Left lung (tissue), 10 donors: Measurements from ENCODE around the gene OLA1. TPM values are rescaled to one million over a fixed set of nuclear protein-coding genes. Genes with fewer than 3 reads are reported as not detected.

Experiments used
- ATAC-seq: fragments of 200-7000 bp; cut with Tn5 transposase; one replicate; pipeline ENCODE4 v1.9.1; 2020; ENCODE audit warnings: moderate library complexity
- DNase-seq, 4 donors: peaks; one replicate each; pipeline ENCODE4 v3.0.0-alpha.2; 2013 to 2020
- H3K27ac ChIP-seq, 2 donors: fragments of 200-600 bp; sonication (generic) in 1 of 2; one replicate each; pipeline versions ENCODE4 v1.5.0 to v1.8.0; 2020 to 2021
- H3K27me3 ChIP-seq, 2 donors: fragments of 200-600 bp; sonication (generic) in 1 of 2; one replicate each; pipeline versions ENCODE4 v1.5.0 to v1.8.0; 2020 to 2021
- H3K36me3 ChIP-seq, 2 donors: fragments of 200-600 bp; sonication (generic) in 1 of 2; one replicate each; pipeline versions ENCODE4 v1.5.0 to v1.8.0; 2020 to 2021
- H3K4me1 ChIP-seq, 2 donors: fragments of 200-600 bp; one replicate each; pipeline ENCODE4 v1.8.0; 2021
- H3K4me3 ChIP-seq, 2 donors: fragments of 200-600 bp; sonication (generic) in 1 of 2; one replicate each; pipeline versions ENCODE4 v1.5.0 to v1.8.0; 2020 to 2021; ENCODE audit warnings: mild to moderate bottlenecking in 1 of 2
- H3K9me3 ChIP-seq, 2 donors: fragments of 200-600 bp; sonication (generic) in 1 of 2; one replicate each; pipeline versions ENCODE4 v1.5.0 to v1.8.0; 2020 to 2021
- intact Hi-C, 2 donors: fragments of 100-400 bp; cut with DNase I; formaldehyde crosslinking; loops; one replicate each; pipeline versions ENCODE4 v1.11.2 to v1.14.2; 2022
- polyA plus RNA-seq, 6 donors: library from polyadenylated mRNA; unstranded; fragments of 120-200 nt; gene quantifications; one replicate each; pipeline ENCODE4 v1.2.1, GENCODE V29; 2013; ENCODE audit not compliant: insufficient read length in 6 of 6
- total RNA-seq, 2 donors: library from RNA; stranded (reverse); fragmentation: NEBNext Ultra II Directional; extraction: Animal tissue kit (Norgen Biotek cat#: 25700); gene quantifications; one replicate each; pipeline ENCODE4 v1.2.1, GENCODE V29; 2021
- TF ChIP-seq, protein P1 (sequence below), 2 donors: fragments of 200-600 bp; sonication (generic) in 1 of 2; IDR thresholded peaks; one replicate each; pipeline versions ENCODE4 v1.5.0 to v1.8.0; 2021; ENCODE audit warnings: antibody characterized with exemption in 2 of 2
- donor health status: DM: no; HTN: yes; CAD: no.
- donor health status: DM: no; HTN: no; CAD: no.

OLA1 gene
- total and polyA plus RNA-seq, 8 donors = 66.3 to 130 (median 112) TPM

DNA sequence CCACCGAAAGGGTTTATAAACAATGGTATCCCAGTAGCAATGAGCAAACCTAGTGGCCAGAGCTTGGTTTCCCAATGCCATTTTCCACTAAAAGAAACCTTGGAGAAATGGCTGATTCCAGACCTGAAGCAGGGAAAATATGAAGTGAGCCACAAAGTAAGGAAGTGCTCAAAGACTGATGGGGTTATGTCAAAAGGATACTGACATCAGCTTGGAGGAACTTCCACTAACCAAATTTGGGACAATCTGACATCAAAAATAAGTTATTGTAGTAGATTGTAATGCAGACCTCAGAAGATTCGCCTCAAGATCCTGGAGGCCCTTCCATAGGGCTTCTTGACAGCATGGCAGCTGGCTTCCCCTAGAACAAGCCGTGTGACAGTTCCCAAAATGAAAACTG is 203.8 kb downstream of the OLA1 start:
- intact Hi-C loops = no loop called here
- H3K36me3 ChIP-seq = no peaks in the 10 kb centered on the region
- H3K27ac ChIP-seq = no peak overlapping the region
- peaks cover 0 to 9% of the 10 kb centered on the region in 2 donors for H3K4me1 ChIP-seq
- H3K4me3 ChIP-seq = no peak overlapping the region
- TF ChIP-seq, protein P1, sequence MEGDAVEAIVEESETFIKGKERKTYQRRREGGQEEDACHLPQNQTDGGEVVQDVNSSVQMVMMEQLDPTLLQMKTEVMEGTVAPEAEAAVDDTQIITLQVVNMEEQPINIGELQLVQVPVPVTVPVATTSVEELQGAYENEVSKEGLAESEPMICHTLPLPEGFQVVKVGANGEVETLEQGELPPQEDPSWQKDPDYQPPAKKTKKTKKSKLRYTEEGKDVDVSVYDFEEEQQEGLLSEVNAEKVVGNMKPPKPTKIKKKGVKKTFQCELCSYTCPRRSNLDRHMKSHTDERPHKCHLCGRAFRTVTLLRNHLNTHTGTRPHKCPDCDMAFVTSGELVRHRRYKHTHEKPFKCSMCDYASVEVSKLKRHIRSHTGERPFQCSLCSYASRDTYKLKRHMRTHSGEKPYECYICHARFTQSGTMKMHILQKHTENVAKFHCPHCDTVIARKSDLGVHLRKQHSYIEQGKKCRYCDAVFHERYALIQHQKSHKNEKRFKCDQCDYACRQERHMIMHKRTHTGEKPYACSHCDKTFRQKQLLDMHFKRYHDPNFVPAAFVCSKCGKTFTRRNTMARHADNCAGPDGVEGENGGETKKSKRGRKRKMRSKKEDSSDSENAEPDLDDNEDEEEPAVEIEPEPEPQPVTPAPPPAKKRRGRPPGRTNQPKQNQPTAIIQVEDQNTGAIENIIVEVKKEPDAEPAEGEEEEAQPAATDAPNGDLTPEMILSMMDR (IDR thresholded peaks at IDR 0.05) = no peak
- DNase-seq = no peak
- no peaks in the 10 kb centered on the region for H3K9me3 ChIP-seq
- no peaks in the 10 kb centered on the region for H3K27me3 ChIP-seq
- ATAC-seq = no peak

DNA sequence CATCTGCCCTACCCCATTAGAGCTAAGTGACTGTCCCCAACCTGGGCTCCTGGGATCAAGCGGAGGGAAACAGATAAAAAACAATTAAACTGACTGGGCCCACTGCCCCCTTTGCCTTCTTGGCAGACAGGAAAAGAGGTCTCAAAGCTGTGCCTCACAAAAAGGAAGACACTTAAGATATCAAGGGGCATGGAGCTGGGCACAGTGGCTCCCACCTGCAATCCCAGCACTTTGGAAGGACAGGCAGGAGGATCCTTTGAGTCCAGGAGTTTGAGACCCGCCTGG is 208.0 kb downstream of the OLA1 start:
- no peak overlapping the region for H3K4me3 ChIP-seq
- H3K36me3 ChIP-seq = no peaks in the 10 kb centered on the region
- H3K27ac ChIP-seq = no peak overlapping the region
- no peaks in the 10 kb centered on the region for H3K27me3 ChIP-seq
- H3K9me3 ChIP-seq = no peaks in the 10 kb centered on the region
- intact Hi-C loops = no loop called here
- ATAC-seq = no peak
- TF ChIP-seq, protein P1 (IDR thresholded peaks at IDR 0.05) = no peak
- peaks cover 0 to 43% of the 10 kb centered on the region in 2 donors for H3K4me1 ChIP-seq
- DNase-seq = no peak

DNA sequence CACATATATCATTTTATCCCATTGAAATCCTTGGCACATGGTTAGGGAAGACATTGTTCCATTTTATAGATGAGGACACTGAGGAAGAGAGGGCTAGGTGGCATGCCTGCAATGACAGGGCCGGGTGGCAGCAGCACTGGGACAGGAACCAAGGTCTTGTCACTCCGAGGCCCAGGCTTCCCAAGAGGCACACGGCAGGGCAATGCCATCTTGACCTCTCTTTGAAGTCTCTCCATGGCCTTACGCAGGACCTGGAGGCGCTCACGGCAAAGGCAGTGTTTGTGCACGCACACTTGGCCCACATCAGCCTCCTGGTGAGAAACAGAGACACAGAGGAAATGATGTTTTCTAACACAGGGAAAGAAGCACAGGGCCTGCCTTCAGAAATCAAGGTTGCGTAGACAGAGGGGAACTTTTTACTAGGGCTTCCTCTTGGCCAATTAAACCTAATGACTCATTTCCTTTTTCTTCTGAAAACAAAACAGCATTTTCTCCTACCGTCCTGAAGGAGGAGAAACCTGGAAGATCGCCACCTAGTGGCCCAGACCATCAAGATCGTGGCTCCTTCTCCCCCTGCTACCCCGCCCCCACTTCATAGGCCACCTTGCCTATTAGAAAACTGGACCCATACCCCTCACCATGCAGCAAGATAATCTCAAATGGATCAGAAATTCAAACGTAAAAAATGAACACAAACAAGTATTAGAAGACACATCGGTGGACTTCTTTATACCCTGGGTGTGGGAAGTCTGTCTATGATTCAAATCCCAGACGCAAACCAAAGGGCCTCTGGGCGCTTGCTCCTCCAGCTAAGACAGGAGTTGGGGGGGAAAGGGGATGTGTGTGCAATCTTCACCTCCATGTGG is 208.5 kb downstream of the OLA1 start:
- Histone ChIP-seq H3K27me3 (no peaks in the 10 kb centered on the region), H3K4me1 (peaks cover 0 to 46% of the 10 kb centered on the region in 2 donors), H3K36me3 (no peaks in the 10 kb centered on the region), H3K9me3 (no peaks in the 10 kb centered on the region), H3K4me3 (no peak overlapping the region), H3K27ac (peak overlapping the region; percentile 85 to 93)
- intact Hi-C loops = no loop called here
- TF ChIP-seq, protein P1 (IDR thresholded peaks at IDR 0.05) = peak; percentile 78 to 90
- ATAC-seq (peak; percentile 95), DNase-seq (peak; percentile 83 to 94 (median 88))

DNA sequence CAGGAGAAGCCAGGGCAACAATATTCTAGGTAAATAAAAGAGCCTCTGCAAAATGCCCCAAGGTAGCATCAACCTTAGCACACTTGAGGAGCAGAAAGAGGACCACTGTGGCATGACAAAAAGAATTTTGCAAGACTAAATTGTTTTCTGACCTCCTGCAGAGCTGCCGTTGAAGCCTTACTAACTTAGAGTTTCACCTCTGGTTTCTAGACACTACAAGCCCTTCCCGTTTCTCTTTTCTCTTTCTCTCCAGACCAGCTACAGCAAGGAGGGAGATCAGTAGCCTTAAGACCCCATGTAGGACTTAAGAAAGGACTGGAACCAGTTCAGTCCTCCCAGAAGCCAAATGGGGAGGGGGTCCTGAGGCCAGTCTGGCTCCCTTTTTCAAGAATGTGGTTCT is 209.9 kb downstream of the OLA1 start:
- TF ChIP-seq, protein P1 (IDR thresholded peaks at IDR 0.05) = no peak
- Histone ChIP-seq H3K36me3 (no peaks in the 10 kb centered on the region), H3K27me3 (no peaks in the 10 kb centered on the region), H3K4me3 (no peak overlapping the region), H3K9me3 (no peaks in the 10 kb centered on the region), H3K27ac (peak overlapping the region in 1 of 2 donors; percentile 93), H3K4me1 (peaks cover 0 to 46% of the 10 kb centered on the region in 2 donors)
- ATAC-seq (no peak), DNase-seq (no peak)
- intact Hi-C loops = no loop called here

DNA sequence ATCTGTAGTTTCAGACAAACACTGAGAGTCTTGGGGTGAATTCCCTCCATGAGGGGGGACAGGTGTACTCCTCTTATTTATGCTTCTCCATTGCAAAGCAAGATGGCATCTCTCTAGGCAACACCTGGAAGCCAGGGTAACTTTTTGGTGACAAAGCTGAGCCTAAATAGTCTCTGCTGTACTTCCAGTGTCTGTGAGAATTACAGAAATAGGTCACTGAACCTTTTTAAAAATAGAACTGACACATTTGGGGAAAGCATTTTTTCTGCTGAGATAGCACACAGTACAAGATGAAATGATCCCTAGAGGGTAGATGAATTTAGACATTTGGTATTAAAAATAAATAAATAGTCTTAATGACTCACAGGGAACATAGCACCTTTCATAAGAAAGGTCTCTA is 211.5 kb downstream of the OLA1 start:
- DNase-seq (no peak), ATAC-seq (no peak)
- H3K4me1 ChIP-seq = peaks cover 0 to 56% of the 10 kb centered on the region in 2 donors
- no peak overlapping the region for H3K4me3 ChIP-seq
- H3K9me3 ChIP-seq = no peaks in the 10 kb centered on the region
- H3K36me3 ChIP-seq = no peaks in the 10 kb centered on the region
- H3K27me3 ChIP-seq = no peaks in the 10 kb centered on the region
- intact Hi-C loops = no loop called here
- H3K27ac ChIP-seq = peak overlapping the region in 1 of 2 donors; percentile 83
- TF ChIP-seq, protein P1 (IDR thresholded peaks at IDR 0.05) = no peak
